Astrocyte (in vitro differentiated cells and primary cell): Measurements from ENCODE around the gene LIMA1.

ENCODE experiments used
- EZH2 ChIP-seq: IDR thresholded peaks from 2 replicates; pipeline ENCODE4 v1.6.1; 2012; ENCODE audit warnings: mild to moderate bottlenecking, low read length, inconsistent platforms; ENCODE audit not compliant: insufficient read depth
- TF ChIP-seq, protein P1 (sequence below): IDR thresholded peaks from 2 replicates; pipeline ENCODE4 v1.5.1; 2011; ENCODE audit warnings: low read depth, mild to moderate bottlenecking, inconsistent platforms, low read length, moderate library complexity; ENCODE audit not compliant: insufficient read depth

GRCh38 chr12:50164963-50165362, 118.4 kb downstream of the LIMA1 start:
- TF ChIP-seq, protein P1, sequence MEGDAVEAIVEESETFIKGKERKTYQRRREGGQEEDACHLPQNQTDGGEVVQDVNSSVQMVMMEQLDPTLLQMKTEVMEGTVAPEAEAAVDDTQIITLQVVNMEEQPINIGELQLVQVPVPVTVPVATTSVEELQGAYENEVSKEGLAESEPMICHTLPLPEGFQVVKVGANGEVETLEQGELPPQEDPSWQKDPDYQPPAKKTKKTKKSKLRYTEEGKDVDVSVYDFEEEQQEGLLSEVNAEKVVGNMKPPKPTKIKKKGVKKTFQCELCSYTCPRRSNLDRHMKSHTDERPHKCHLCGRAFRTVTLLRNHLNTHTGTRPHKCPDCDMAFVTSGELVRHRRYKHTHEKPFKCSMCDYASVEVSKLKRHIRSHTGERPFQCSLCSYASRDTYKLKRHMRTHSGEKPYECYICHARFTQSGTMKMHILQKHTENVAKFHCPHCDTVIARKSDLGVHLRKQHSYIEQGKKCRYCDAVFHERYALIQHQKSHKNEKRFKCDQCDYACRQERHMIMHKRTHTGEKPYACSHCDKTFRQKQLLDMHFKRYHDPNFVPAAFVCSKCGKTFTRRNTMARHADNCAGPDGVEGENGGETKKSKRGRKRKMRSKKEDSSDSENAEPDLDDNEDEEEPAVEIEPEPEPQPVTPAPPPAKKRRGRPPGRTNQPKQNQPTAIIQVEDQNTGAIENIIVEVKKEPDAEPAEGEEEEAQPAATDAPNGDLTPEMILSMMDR, result no peak
- TF ChIP-seq EZH2, result no peak
